HEK293 (cell line): ENCODE data around the gene DTL.

Experiments used
- CTCF ChIP-seq: fragments of 450-650 bp; formaldehyde crosslinking; IDR thresholded peaks from 2 replicates; pipeline ENCODE4 v1.5.1; 2016; ENCODE audit warnings: missing biosample characterization, missing genetic modification characterization
- TCF7L2 ChIP-seq: IDR thresholded peaks from 2 replicates; pipeline ENCODE4 v1.6.1; 2011; ENCODE audit warnings: low read depth, mild to moderate bottlenecking, inconsistent platforms, low read length, moderate library complexity, borderline replicate concordance
- ZBTB21 ChIP-seq: fragments of 450-650 bp; formaldehyde crosslinking; IDR thresholded peaks from 2 replicates; pipeline ENCODE4 v1.5.1; 2017; ENCODE audit warnings: missing biosample characterization, missing genetic modification characterization
- ZNF239 ChIP-seq: fragments of 450-650 bp; formaldehyde crosslinking; IDR thresholded peaks from 2 replicates; pipeline ENCODE4 v1.5.1; 2016; ENCODE audit warnings: missing biosample characterization, missing genetic modification characterization
- ZNF274 ChIP-seq, 2 experiments: fragments of 200-500 bp in 1 of 2; fragments of 450-650 bp in 1 of 2; sonication (Bioruptor generic) in 1 of 2; formaldehyde crosslinking in 1 of 2; IDR thresholded peaks; 2 replicates each; pipeline versions ENCODE4 v1.5.1 to v1.6.1; 2014 to 2016; ENCODE audit warnings: borderline replicate concordance in 1 of 2, inconsistent platforms in 1 of 2, low read length in 1 of 2, missing biosample characterization in 1 of 2, missing genetic modification characterization in 1 of 2
- ZNF324 ChIP-seq: fragments of 450-650 bp; formaldehyde crosslinking; IDR thresholded peaks from 2 replicates; pipeline ENCODE4 v1.5.1; 2016; ENCODE audit warnings: missing biosample characterization, missing genetic modification characterization
- ZNF354C ChIP-seq: fragments of 450-650 bp; formaldehyde crosslinking; IDR thresholded peaks from 2 replicates; pipeline ENCODE4 v1.5.1; 2016; ENCODE audit warnings: missing biosample characterization, missing genetic modification characterization, low read depth, borderline replicate concordance
- ZNF560 ChIP-seq: fragments of 450-650 bp; formaldehyde crosslinking; IDR thresholded peaks from 2 replicates; pipeline ENCODE4 v1.5.1; 2017; ENCODE audit warnings: missing biosample characterization, missing genetic modification characterization, borderline replicate concordance
- ZNF639 ChIP-seq: fragments of 450-650 bp; formaldehyde crosslinking; IDR thresholded peaks from 2 replicates; pipeline ENCODE4 v1.5.1; 2016; ENCODE audit warnings: missing biosample characterization, missing genetic modification characterization

GRCh38 chr1:212107481-212107880, 71.9 kb downstream of the DTL start:
- no peak for TF ChIP-seq CTCF (tag by site-specific recombination)
- TF ChIP-seq ZNF239: no peak
- TF ChIP-seq ZNF354C (tag by site-specific recombination): no peak
- TF ChIP-seq ZNF274 (IDR thresholded peaks at IDR 0.05; ENCODE audit: low read length): no peak
- TF ChIP-seq ZNF274 (tag by site-specific recombination; IDR thresholded peaks at IDR 0.05; ENCODE audit: borderline replicate concordance): no peak
- TF ChIP-seq ZNF324 (tag by site-specific recombination): no peak
- no peak for TF ChIP-seq ZNF560
- no peak for TF ChIP-seq ZNF639 (tag by site-specific recombination)
- no peak for TF ChIP-seq ZBTB21
- no peak for TF ChIP-seq TCF7L2
